SIG-M5 (cell line): ENCODE data around the gene POLL.

Source experiments
- DNase-seq: peaks from one replicate; lab custom pipeline; 2025; lab: John Stamatoyannopoulos, UW

Gene POLL

DNA sequence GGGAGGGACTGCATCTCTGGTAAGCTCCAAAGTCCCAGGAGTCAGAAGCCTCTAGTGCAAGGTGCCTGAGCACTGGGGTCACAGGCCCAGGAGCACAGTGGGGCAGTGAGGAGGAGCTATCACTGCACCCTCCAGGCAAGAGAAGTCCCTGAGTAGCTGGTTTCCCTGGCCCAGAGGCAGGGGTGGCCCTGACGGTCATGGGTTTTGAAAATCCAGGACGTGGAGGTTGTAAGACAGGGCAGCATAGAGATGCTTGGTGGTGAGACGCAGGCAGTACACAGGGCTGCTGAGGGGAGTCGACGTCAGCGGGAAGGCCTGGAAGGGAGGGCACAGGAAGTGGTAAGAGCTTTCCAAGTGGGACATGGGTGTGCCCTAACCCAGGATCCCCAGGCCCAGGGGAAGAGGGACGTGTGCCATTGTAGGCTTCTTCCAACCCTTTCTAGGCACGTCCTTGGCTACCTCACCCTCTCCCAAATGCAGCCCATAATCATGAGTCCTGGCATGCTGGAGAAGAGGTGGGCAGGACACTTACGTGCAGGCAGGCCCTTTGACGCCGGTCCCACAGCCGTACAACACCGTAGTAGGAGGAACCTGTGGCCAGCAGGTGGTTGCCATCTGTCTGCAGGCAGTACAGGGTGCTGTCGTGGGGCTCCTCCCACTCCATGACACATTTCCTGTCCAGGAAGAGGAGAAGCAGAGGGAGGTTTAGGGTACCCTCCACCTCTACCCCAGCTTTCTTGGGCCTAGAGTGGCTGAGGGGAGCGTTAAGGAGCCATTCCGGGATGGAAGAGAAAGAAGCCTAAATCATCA lies 23.2 kb upstream of the POLL start:
- no peak for DNase-seq

DNA sequence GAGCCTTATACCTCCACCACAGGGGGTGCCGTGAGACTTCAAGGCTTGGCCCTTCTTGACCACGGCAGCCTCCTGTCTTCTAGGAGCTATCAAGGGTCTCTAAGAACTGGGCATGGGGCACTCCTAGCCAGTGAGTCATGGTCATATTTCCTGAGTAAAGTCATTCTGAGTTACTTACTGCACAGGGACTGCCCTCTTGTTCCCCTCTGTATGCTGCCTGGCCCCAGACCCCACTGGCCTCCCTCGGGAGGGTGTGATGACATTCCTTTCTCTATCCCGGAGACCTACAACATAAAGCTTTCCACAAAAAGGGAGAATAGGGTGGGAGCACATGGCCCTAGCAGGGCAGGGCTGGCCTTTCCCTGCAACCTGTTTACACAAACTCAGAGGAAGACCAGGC lies 21.4 kb upstream of the POLL start:
- DNase-seq, result no peak

DNA sequence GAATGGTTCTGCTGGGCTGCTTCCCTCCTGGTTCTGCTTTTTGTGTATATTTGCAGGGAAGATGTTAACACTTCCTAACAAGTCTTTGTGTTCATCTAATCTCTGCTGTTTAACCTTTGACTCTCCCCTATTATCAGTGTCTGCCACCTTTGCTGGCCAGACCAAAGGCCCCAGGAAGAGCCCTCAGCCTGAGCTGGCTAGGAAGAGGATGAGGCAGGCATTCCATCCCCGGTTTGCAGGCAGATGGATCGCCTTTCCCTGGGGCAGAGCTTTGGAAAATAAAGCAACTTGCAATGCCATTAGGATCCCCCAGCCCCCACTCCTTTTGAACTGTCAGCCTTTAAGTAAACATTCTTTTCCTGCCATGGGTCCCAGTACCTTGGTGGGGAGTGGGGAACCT lies 19.1 kb upstream of the POLL start:
- DNase-seq, result no peak

DNA sequence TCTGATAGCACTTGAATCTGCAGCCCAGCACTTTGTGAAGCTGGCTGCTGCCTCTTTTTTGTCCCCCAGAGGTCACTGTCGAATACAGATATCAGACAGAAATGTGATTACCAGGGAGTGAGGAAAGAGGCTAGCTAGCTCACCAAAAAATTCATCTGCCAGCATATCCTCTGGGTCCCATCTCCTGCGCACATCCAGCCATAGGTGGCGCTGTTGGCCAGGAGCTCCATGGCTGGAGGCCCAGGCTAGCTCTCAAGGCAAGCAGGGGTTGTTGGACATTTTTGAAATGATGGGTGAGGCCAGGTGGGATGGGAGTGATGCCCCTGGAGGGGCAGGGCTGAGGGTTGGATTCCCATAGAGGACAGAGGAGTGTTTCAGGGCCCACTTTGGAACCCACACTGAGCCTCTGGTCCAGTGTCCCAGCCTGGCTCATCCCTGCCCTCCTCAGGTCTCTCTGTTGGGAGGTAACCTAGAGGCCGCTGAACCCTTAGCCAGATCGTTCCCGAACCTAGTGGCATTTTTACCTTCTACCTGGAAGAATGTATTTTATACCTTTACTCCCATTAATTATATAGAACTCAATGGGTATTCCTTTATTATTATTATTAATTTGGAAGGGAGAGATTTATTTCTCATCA lies 14.8 kb upstream of the POLL start:
- peak; percentile 6 for DNase-seq

DNA sequence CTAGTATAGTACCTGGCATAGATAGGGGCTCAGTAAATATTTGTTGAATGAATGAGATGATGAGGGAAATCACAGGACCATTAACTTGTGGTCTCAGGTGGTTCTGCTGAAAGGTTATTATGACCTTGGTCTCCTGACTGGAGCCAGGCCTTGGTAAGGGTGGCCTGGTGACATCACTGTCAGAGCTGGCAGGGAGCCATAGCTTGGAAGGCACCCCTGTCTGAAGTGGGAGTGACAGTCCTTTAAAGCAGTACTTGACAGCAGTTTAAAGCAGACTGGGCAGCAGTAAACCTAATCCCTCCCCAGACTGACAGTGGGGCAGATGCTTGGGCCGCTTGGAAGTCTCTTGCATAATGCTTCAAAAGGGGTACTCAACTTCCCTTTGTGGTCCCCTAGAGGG lies 13.5 kb upstream of the POLL start:
- DNase-seq, result no peak

DNA sequence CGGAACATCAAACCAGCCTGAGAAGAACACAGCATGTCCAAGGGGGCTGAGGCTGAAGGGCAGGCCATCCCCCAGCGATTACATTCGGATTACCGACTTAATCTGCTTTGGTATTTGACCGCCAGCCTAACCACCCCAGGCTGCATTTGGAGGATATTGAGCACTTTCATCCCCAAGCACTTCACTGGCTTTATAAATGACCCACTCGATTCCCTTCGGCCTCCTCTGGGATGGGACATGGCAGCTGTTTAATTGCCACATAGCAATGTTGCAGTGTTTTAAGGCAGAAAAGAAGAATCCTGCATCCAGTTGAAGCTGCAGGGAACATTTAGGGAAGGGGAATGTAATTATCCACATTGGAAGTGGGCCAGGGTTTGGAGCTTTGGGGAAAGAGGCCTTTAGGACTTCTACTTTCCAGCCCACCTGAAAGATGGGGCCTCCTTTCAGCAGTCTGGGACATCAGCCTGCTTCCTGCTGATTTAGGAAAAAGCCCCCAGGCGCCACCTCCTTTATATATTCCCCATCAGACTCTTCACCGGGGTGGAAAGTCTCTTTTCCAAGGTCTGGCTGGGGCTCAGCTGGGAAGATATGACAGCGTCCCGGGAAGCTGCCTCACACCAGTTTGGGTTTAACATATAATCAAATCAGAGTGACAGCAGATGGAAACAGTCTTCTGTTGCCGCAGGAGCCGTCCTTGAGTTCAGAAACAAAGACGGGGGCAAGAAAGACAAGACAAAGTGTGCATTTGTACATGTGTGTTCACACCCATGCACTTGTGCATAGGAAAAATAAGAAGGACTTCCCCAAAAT lies 9.2 kb upstream of the POLL start:
- DNase-seq, result no peak

DNA sequence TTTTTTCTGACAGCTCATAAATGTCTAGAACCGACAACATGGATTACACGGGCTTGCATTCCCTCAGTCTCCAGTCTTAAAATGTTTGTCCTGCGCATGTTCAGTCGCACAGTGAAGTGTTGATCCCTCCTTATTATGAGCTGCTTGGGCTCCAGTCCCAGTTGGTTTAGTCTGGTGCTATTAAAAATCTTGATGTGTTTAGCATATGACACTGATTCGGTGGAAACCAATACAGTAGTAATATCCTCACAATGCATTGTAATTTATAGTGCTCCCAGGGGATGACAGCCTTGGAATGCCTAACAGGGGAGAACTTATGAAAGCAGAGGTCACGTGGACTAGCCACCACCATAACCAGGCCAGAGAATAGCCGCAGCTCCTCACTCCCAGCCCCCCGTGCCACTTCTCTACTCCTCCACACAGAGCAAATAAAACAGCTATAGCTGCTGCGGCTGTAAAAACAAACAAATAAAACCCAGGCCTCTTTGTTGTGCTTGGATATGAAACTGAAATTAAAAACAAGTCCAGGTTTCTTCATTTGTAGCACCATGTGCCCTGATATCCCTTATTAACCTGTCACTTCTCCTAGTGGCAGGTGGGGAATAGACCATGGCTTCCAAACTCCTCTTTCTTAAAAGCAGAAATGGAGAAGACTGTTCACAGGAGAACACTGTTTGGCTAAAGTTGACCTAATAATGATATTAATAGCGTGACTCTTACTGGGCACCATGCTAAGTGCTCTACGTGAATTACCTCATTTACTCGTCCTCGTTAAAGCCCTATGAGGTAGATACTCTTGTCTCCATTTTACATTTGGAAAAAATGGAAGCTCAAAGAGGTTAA lies 7.8 kb upstream of the POLL start:
- no peak for DNase-seq

DNA sequence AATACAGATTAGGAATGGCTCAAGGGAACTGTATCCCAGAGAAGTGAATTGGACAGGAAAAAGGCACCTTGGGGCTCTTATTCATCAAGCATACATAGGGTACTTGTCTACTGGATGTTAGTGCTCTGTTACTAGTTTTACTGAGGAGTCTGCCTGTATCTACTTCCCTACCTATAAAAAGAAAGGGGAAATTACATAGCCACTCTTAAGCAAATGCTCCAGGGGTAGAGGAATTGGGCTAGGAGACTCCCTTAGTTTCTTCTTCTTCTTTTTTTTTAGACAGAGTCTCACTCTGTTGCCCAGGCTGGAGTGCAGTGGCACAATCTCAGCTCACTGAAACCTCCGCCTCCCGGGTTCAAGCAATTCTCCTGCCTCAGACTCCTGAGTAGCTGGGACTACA lies 5.3 kb upstream of the POLL start:
- DNase-seq, result peak; percentile 29

DNA sequence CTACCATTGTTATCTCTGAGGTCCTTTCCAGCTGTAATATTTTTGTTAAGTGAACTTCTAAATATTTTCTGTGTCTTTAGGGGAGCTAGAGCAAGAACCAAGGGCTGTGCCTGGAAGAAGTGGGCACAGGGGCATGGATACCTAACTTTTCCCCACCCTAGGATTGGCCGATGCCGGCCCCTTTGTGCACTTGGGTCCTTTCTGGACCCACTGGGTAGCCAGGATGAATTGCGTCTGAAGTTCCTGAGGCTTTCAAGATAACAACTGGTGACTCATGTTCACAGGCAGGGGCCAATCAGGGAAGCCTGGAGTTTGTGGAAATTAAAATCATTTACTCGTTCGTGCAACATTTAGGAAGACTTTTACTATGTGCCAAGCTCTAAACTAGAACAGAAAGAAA lies 822 bp upstream of the POLL start:
- no peak for DNase-seq

DNA sequence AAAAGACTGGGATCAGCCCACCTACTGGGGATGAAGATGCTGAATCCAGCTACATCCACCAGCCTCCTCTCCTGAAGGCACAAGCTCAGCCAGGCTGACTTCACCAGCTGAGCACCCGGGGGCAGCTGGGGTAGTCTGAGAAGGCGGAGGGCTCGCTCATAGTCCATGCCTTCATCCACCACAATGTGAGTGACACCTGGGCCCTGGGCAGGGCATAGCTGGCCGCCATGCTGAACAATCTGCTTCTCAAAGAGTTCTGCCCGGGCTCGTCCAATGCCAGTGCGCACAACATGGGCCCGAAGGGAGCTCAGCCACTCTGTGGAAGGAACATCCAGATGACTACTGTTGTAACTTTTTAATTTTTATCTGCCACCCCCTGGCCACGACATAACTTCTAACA lies 2.2 kb downstream of the POLL start:
- DNase-seq, result no peak

DNA sequence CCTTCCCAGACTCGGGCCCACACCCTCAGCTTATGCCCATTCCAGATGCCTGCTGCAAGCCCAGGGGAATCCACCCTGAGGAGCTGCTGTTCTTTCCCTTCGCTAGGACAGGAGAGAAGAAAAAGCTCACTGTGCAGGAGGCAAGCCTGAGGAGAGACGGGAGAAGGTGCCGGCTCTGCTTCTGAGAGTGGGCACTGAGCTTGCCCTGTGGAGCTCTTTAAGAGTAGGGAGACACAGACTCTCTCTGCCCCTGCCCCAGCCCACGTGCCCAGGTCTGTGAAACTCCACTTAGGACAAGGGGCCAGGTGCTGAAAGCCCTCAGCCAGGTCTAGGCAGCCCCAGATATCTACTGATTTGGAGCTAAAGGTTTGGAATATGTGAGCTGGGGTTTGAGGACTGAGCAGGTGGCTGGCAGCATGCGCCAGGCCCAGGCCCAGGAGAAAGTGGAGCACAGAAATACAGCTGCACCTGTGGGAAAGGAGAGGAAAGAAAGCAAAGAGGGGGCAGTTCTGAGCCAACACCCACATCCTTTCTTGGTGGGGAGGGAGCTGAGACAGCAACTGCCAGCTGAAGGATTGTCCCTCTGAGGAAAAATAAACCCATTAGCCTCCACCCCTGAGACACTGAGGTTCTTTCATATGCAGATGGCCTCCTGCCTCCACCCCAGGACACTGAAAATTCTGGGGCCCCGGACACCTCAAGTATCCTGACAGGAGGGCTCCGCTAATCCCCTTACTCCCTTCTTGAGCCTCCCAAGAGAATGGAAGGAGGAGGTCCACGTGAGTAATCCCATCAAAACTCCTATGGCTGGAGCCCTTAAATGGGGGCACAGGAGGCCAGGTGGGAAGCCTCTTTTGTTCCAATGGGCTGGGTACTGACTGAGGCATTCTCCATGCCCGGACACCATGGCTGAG lies 7.3 kb downstream of the POLL start:
- DNase-seq, result no peak

DNA sequence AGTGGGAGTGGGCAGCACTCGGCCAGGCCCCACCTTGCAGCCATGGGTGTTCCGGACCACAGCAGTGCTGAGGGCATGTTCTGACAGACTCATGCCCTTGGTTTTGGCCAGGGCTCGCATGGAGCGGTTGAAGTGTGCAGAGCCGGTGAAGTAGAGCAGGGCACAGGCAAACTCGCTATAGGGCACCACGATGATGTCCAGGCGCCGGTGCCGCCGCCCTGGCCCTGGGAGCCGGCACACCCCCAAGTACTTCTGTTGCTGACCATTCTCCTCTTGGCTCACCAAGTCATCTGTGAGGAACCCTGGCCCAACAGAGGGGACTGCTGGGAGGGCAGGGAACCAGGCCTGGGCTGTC lies 8.6 kb downstream of the POLL start:
- DNase-seq, result no peak

DNA sequence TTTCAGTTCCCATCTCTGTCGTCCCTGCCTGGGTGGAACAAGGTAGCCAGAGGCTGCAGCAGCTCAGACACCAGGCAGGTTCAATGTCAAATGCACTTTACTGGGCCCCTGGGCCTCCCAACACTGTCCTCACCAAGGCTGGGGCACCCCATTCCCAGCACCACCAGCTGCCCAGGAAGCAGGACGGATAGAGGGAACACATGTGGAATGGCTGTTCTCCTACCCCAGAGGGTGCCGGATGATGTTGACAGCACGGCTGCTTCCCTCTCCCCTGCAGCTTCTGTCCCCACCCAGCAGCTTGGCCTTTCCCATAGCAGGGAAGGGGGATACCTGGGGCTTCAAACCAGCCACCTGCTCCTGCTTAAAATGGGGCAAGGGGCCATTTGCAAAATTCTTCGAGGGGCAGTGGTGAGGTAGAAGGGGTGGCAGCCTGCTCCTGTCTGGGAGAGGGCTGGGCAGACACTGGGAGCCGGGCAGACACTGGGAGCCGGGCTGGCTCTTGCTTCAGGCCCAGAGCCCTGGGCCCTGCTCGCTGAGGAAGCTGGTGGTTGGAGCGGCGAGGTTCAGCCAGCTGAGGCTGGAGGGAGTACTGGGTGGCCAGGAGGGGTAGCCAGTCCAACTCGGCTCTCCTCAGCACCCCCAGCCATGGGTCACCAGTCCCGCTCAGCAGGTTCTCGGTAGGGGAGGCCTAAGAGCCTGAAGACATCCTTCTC lies 9.1 kb downstream of the POLL start:
- no peak for DNase-seq

DNA sequence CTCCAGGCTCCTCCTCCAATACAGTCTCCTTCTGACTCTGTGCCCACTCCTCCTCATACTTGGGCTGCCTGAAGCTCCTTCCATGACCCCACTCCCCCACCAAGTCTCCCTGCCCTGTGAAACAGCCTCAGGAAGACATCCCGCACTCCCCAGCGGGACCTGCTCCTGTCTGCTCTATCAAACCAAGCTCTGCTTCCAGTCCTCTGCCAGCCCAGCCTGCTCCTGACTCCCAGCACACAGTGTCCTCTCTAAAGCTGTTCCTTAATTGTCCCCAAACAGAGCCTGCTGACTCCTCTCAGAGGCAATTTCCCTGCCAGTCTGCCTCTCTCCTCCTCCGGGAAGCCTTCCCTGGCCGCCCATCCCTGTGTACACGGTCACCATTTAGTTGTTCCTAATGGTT lies 9.9 kb downstream of the POLL start:
- DNase-seq, result no peak

DNA sequence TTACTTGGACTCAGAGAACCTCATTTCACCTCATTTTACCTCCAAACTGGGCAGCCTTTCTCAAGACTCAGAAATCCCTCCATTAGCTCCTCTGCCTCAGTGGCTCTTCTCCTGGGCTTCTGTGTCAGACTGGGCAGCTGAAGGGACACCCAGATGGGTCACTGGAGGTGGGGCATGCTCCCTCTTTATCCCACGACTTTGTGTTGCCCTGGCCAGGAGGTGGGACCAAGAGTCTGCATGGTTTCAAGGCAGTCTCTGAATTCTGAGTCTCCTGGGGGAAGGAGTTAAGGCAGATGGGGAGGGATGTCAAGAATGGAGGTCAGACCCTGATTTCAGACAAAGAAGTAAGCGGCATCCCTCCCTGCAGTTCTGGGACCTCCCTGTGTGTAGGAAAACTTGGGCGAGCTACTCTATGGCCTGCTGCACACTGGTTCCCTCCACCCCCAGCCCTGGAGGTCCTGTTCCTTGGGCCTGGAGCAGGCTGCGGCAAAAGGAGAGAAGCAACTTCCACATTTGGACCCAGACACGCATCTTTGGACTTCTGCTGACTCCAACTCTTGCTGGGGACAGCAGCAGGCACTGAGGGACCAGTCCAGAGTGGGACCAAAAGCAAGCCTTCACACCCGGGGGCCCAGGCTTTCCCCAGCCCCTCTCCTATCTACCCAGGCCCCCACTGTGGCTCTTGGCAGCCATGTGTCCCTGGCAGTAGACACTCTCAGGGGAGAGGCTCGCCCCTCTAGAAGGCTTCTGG lies 10.8 kb downstream of the POLL start:
- no peak for DNase-seq

DNA sequence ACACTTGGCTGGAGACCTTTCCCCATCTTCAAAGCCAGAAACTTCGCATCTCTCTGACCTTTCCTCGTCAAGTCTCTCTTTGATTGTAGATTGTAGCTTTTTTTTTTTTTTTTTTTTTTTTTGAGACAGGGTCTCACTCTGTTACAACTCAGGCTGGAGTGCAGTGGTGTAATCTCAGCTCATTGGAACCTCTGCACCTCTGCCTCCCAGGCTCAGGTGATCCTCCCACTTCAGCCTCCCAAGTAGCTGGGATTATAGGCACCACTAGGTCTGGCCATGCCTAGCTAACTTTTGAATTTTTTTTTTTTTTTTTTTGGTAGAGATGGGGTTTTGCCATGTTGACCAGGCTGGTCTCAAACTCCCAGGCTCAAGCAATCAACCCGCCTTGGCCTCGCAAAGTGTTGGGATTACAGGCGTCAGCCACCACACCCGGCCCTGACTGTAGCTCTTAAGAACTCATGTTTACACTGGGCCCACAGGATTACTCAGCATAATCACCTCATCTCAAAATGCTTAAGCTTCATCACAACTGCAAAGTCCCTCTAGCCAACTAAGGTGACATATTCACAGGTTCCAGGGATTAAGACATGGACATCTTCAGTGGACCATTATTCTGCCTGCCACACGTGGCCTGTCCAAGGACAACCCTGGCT lies 11.7 kb downstream of the POLL start:
- no peak for DNase-seq

DNA sequence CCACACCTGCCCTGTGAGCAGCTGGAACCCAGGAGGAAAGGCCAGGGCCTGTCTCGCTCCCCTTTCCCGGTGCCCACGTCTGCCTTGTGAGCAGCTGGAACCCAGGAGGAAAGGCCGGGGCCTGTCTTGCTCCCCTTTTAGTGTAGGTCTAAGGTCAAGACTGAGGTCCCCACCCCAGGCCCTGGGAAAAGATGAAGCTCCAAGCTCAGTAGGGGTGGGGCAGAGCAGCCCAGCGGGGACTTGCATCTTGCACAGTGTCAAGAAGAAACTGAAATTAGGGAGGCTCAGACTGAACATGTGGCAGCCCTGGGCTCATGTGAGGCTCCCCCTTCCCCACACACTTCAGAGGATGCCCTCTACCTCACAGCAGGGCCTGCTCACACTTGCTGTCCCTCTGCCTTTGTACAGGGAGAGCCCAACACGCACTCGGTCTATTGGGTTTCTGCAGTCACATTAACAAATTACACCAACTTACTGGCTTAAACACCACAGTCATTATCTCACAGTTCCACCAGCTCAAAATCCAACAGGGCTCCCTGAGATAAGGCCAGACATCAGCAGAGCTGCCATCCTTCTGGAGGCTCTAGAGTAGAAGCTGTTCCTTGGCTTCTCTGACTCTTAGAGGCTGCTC lies 12.4 kb downstream of the POLL start:
- no peak for DNase-seq

DNA sequence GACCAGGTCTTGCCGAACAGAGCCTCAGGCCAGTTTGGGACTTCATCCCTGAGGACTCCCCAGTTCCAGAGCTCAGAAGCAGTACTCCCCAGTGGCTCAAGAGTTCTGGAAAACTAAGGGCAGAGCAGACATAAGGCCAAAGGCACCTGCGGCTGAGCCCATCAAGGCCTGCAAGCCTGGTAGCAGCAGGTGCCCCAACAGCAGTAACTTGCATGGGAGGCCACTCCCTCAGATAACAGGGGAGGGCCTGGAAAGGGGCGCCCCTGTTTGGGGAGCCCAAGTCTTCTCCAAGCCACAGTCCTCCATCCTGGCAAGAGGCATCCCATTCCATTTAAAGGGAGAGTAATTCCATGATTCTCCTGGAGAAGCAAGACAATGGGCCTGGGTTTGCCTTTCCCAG lies 13.0 kb downstream of the POLL start:
- no peak for DNase-seq
